ENCODE measurements around the gene SS18L1.

GRCh38 chr20:62223571-62223970 is 80.0 kb downstream of the SS18L1 start:
- TF ChIP-seq CTCF (conservative IDR thresholded peaks at IDR 0.05) (no peak), ZFX (IDR thresholded peaks at IDR 0.05) (no peak)

All from C4-2B (cell line).